ENCODE measurements around the gene PLA2G5. TPM values are rescaled to one million over a fixed set of nuclear protein-coding genes. Genes with fewer than 3 reads are reported as not detected.

PLA2G5 gene
- total RNA-seq, 1 experiment from 2014 or later = not detected

DNA sequence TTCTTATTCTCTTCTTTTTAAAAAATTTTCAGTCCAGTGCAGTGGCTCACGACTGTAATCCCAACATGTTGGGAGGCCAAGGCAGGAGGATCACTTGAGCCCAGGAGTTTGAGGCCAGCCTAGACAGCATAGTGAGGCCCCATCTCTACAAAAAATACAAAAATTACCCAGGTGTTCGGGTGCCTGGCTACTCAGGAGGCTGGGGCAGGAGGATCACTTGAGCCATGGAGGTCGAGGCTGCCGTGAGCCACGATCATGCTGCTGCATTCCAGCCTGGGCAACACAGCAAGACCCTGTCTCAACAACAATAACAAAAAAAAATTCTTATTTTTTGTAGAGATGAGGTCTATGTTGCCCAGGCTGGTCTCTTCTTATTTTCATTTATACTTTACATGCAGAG, 41.5 kb downstream of the PLA2G5 start:
- Mint-ChIP-seq H3K9me3 (ENCODE audit: unreplicated experiment) (peaks cover 5% of the 10 kb centered on the region), H3K27me3 (ENCODE audit: insufficient read depth, unreplicated experiment) (no peaks in the 10 kb centered on the region), H3K4me3 (ENCODE audit: unreplicated experiment) (no peak overlapping the region), H3K27ac (ENCODE audit: unreplicated experiment) (no peak overlapping the region), H3K36me3 (ENCODE audit: insufficient read depth, unreplicated experiment) (no peaks in the 10 kb centered on the region), H3K4me1 (ENCODE audit: low read depth, unreplicated experiment) (no peaks in the 10 kb centered on the region)
- CTCF ChIA-PET = no interaction called here
- Histone ChIP-seq H3K27me3 (replicated peaks; ENCODE audit: control insufficient read depth, insufficient read depth, low read length) (no peaks in the 10 kb centered on the region), H3K4me1 (no peaks in the 10 kb centered on the region), H3K4me3 (ENCODE audit: low read depth, low read length) (no peak overlapping the region), H3K36me3 (ENCODE audit: control insufficient read depth, insufficient read depth, low read length) (no peaks in the 10 kb centered on the region), H3K9me3 (no peaks in the 10 kb centered on the region)
- no TSS peak for BruUV-seq (replicated peaks)
- POLR2A ChIA-PET = no interaction called here
- DNase-seq = no peak
- TF ChIP-seq, protein P1, sequence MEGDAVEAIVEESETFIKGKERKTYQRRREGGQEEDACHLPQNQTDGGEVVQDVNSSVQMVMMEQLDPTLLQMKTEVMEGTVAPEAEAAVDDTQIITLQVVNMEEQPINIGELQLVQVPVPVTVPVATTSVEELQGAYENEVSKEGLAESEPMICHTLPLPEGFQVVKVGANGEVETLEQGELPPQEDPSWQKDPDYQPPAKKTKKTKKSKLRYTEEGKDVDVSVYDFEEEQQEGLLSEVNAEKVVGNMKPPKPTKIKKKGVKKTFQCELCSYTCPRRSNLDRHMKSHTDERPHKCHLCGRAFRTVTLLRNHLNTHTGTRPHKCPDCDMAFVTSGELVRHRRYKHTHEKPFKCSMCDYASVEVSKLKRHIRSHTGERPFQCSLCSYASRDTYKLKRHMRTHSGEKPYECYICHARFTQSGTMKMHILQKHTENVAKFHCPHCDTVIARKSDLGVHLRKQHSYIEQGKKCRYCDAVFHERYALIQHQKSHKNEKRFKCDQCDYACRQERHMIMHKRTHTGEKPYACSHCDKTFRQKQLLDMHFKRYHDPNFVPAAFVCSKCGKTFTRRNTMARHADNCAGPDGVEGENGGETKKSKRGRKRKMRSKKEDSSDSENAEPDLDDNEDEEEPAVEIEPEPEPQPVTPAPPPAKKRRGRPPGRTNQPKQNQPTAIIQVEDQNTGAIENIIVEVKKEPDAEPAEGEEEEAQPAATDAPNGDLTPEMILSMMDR (IDR thresholded peaks at IDR 0.05; ENCODE audit: insufficient read depth in 1 of 2, low read depth in 1 of 2, low read length in 1 of 2, severe bottlenecking in 1 of 2, unreplicated experiment in 1 of 2) = no peak
- intact Hi-C loops (cut with micrococcal nuclease; ENCODE audit: unreplicated experiment) = no loop called here

DNA sequence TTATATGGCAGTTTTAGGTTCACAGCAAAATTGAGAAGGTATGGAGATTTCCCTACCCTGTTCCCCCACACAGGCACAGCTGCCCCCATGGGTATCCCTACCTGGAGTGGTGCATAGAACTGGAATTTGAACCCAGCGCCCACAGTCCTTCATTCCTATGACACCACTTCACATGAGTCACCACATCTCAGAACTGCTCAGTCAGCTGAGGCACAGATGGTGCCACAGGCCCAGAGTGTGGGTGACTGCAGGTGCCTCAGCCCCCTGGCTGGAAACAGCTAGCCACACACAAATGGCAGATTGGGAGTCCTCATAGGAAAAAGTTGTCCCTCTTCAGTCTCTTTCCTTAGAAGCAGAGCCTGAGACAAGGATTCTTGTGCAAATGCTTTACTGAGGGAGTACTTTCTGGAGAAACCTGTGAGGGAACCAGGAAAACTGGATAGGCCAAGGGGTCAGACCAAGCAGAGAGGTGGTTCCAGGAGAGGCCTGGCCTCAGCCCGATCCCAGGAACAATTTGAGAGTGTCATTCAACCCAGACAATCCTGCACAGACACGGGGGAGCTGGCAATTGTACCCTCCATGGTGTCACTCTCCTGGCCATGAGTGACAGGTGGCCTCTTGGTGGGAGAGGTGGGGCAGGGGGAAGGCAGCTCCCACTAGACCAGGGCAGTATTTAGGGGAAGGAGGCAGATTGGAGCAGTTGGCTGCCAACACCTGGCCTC, 42.4 kb downstream of the PLA2G5 start:
- no peaks in the 10 kb centered on the region for H3K4me1 ChIP-seq
- no peaks in the 10 kb centered on the region for H3K27me3 ChIP-seq (replicated peaks; ENCODE audit: control insufficient read depth, insufficient read depth, low read length)
- H3K9me3 ChIP-seq = no peaks in the 10 kb centered on the region
- intact Hi-C loops (cut with micrococcal nuclease; ENCODE audit: unreplicated experiment) = no loop called here
- no peaks in the 10 kb centered on the region for H3K9me3 Mint-ChIP-seq (ENCODE audit: unreplicated experiment)
- no peaks in the 10 kb centered on the region for H3K36me3 Mint-ChIP-seq (ENCODE audit: insufficient read depth, unreplicated experiment)
- no peak overlapping the region for H3K4me3 Mint-ChIP-seq (ENCODE audit: unreplicated experiment)
- POLR2A ChIA-PET = no interaction called here
- H3K27ac Mint-ChIP-seq (ENCODE audit: unreplicated experiment) = no peak overlapping the region
- TF ChIP-seq, protein P1 (IDR thresholded peaks at IDR 0.05; ENCODE audit: insufficient read depth in 1 of 2, low read depth in 1 of 2, low read length in 1 of 2, severe bottlenecking in 1 of 2, unreplicated experiment in 1 of 2) = no peak
- H3K27me3 Mint-ChIP-seq (ENCODE audit: insufficient read depth, unreplicated experiment) = peaks cover 3% of the 10 kb centered on the region
- H3K4me3 ChIP-seq (ENCODE audit: low read depth, low read length) = no peak overlapping the region
- no TSS peak for BruUV-seq (replicated peaks)
- H3K36me3 ChIP-seq (ENCODE audit: control insufficient read depth, insufficient read depth, low read length) = no peaks in the 10 kb centered on the region
- CTCF ChIA-PET = no interaction called here
- H3K4me1 Mint-ChIP-seq (ENCODE audit: low read depth, unreplicated experiment) = no peaks in the 10 kb centered on the region
- no peak for DNase-seq

DNA sequence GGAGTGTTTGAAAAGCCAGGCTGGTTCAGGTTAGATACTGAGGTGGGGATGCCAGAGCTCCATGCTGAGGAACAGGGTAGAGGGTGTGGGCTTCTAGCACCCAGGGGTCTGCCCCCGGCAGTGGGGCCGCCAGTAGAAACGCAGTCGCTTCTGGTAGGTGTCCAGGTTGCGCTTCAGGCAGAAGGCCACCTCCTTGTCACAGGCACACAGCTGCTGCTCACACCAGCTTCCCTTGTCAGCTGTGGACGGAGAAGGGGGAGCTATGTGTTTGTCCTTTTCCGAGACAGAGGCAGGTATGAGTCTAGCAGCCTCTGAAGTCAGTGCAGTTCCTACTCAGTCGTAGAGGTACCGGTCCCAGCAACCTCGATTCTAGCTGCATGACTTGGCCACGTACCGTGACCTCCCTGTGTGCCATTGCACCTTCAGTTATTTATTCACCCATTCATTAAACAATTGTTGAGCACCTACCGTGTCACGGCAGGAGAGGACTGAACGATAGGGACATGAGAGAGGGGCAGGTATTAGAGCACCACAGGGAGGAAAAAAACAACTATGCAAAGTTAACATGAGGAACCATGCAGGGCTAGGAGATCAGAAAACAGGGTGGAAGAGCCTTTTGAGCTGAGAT, 44.1 kb downstream of the PLA2G5 start:
- intact Hi-C loops (cut with micrococcal nuclease; ENCODE audit: unreplicated experiment) = no loop called here
- H3K36me3 Mint-ChIP-seq (ENCODE audit: insufficient read depth, unreplicated experiment) = no peaks in the 10 kb centered on the region
- no peaks in the 10 kb centered on the region for H3K9me3 ChIP-seq
- no peaks in the 10 kb centered on the region for H3K36me3 ChIP-seq (ENCODE audit: control insufficient read depth, insufficient read depth, low read length)
- CTCF ChIA-PET = no interaction called here
- H3K27ac Mint-ChIP-seq (ENCODE audit: unreplicated experiment) = no peak overlapping the region
- H3K4me1 Mint-ChIP-seq (ENCODE audit: low read depth, unreplicated experiment) = no peaks in the 10 kb centered on the region
- no TSS peak for BruUV-seq (replicated peaks)
- H3K4me1 ChIP-seq = no peaks in the 10 kb centered on the region
- H3K27me3 ChIP-seq (replicated peaks; ENCODE audit: control insufficient read depth, insufficient read depth, low read length) = no peaks in the 10 kb centered on the region
- TF ChIP-seq, protein P1 (IDR thresholded peaks at IDR 0.05; ENCODE audit: insufficient read depth in 1 of 2, low read depth in 1 of 2, low read length in 1 of 2, severe bottlenecking in 1 of 2, unreplicated experiment in 1 of 2) = no peak
- H3K27me3 Mint-ChIP-seq (ENCODE audit: insufficient read depth, unreplicated experiment) = peaks cover 3% of the 10 kb centered on the region
- POLR2A ChIA-PET = no interaction called here
- no peak for DNase-seq
- no peaks in the 10 kb centered on the region for H3K9me3 Mint-ChIP-seq (ENCODE audit: unreplicated experiment)
- H3K4me3 Mint-ChIP-seq (ENCODE audit: unreplicated experiment) = no peak overlapping the region
- H3K4me3 ChIP-seq (ENCODE audit: low read depth, low read length) = no peak overlapping the region

Measured in Caco-2 (cell line).